HCEC 1CT (cell line): ENCODE measurements around the gene LZTR1.
A peak's percentile ranks its signal among the peaks of the same experiment; 100 is the strongest.
"Not testable (repeated sequence)": the region's sequence is repeated elsewhere in the genome, so short reads cannot be mapped to it uniquely, and the experiment has no call there.

ENCODE experiments used
- DNase-seq: peaks from one replicate; pipeline ENCODE4 v3.0.0-alpha.2; 2017

Gene LZTR1

DNA sequence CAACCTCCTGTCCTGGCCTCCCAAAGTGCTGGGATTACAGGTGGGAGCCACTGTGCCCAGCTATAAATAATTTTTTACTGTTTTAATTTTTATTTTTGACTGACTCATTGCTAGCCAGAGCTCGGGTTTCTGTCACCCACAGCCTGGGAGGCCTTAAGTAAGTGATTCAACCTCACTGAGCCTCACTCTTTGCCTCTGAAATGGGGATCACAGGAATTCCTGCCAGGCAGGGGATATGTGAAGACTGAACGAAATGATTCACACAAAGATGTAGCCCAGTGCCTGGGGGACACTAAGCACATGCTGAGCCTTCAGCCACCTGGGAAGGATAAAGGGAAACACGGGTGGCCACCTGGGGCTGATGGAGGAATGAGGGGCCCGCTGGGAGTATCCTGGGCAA lies 59.8 kb downstream of the LZTR1 start:
- DNase-seq: peak; percentile 77

DNA sequence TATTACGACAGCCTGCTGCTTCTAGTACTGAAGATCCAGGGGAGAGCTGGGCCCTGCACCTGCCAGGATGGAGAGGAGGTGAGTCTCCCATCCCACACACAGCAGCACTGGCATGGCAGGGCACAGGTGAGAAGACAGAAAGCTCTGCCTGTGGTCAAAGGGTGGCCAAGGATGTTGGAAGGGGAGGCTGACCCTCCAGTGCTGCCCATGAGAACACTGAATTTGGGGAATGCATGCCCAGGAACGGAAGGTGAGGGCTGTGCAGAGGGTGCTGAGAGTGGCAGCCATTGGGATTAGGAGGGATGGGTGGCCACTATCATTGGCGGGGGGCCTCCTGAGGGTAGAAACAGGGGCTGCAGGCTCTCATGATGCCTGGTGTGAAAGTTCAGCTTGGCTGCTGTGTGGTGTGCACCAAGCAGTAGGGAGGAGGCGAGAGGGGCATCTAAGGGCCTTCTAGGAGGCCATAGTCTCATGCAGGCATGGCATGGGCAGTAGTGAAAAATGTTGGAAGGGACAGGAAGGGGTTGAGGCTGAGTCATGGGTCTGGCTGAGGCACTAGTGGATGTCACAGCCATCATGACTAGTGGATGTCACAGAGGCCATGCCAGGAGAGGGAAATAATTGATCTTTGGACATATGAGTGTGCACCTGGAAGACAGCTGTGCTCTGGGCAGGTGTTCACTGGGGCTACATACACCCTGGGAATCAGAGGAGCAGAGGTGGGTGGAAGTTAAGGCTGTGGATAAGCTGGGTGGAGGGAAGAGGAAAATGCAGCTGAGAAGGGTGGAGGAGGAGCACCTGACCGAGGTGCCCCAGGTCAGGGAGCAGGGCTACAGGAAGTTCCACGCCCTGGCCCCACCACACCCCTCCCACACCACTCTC lies 61.1 kb downstream of the LZTR1 start:
- no peak for DNase-seq

DNA sequence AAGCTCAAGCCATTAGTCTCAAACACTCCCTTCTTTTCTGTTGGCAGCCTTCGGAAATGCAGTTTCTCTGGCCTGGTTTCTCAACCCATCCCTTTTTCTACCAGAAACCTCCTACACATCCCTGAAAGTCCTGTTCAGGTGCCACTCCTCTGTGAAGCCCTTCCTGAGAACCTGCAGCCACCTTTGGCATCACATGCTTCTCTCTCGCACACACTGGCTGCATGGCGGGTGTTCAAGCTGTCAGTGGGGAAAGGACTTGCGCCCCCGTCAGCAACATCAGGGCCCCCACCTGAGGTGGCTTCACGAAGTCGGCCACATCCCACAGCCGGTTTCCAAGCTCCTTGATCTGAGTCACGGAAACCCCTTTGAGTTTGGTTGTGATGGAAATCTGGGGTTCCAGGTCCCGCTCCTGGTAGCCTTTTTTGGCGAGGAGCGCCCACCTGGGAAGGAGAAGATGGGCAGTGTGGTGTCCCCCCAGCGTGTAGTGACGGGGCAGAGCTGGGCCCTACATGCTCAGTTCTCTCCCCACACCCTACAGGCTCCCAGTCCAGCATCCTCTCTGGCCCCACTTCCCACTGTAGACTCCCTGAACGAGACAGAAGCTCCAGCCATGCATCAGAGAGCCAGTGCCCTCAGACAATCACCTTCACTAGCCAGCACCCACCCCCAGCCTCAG lies 61.9 kb downstream of the LZTR1 start:
- no peak for DNase-seq

DNA sequence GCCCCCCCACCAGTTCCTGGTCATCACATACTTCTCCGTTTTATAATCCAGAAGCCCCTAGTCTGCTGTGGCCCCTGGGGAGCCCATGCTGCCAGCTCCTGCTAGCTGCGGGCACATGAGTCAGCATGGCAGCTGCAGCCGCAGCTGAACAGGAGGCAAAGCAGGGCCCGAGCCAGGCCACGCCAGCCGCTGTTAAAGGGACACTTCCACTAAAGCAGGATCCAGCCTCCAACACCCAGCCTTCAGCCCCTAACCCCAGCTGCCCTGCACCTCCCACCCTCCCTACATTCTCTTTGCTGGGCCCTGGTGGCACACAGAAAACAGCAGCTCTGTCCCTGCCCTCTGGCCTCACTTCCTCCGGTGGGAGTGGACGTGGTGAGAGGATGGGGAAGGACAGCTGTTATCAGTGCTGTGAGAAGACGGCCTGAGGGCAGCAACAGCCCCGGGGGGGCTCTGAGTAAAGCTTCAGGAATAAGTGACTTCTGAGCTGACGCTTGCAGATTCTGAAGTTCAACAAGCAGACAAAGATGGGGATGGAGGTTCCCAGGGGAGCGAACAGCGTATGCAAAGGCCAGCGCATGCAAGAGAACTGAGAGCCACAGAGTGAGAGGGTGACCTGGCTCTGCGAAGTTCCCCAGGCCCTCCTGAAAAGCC lies 63.0 kb downstream of the LZTR1 start:
- DNase-seq: peak; percentile 9

DNA sequence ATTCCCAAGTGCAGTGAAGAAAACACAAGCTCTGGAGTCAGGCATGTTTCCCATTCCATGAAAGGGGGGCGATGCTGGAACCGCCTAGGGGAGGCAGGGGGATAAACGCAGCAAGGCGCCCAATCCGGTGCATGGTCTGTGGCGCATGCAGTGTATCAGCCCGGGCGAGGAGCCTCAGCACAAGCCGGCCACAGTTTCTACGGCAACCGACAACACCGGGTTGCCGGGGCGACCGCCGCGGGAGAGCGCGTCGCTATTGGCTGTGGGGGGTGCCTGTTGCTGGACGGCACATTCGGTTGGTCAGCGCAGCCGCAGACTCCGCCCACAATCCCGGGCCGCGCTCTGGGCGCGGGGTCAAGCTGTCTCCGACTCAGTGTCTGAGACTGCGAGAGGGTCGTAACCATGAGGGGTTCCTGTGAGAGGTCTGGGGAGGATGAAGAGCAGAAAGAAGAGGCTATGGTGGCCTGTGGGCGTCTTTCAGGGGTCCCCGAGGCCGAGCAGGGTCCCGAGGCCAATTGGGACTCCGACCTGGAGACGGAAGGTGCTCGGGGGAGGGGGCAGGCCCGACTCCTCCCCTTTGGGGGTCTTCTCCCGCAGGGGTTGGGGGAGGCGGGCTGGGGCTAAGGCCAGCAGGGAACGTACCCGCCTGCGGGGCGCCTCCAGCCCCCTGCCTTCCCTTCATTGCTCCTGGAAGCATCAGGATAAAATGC lies 63.6 kb downstream of the LZTR1 start, which contains the start of gene LRRC74B:
Gene LRRC74B (plus strand): TSS at position 362 of the 710 bp plus-strand sequence. CDS start 41 bp downstream, at position 403.
- DNase-seq: peak; percentile 89

DNA sequence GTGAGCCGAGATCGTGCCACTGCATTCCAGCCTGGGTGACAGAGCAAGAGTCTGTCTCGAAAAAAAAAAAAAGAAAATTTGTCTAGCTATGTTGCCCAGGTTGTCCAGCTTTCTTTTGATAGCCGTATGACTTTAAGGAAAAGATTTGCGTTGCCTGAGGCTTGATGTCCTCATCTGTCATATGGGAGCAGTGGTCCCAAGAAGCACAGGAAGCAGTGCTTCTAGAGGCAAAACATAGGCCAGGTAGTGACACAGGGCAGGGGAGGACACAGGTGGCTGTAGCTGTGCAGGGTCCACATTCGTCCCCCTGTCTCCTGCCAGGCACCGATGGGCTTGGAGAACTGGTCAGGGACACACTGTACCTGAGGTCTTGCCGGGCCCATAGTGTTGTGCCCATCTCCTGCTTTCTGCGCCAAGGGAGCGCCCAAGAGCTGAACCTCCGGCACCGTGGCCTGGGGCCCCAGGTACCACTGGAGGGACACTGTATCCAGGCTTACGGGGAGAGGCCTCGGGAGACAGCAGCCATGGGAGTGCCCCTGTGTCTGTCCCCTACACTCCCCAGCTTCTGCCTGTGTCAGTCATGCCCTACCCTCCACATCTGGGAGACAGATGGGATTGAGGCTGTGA lies 65.1 kb downstream of the LZTR1 start:
- no peak for DNase-seq

DNA sequence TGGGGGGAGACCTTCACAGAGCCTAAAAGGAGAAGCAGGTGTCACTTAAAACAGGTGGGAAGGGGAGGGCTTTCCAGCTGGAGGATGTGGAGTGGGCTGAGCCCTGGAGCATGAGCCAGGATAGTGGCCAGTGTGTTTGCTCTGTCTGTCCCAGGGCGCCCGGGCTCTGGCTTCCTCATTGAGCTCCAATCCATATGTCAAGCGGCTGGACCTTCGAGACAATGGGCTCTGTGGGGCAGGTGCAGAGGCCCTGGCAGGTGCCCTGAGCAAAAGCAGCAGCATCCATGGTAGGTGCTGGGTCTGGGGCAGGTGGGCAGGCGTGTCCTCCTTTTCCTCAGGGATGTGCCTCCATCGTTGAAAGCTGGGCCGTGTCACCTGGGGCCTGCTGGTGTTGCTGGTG lies 65.6 kb downstream of the LZTR1 start:
- no peak for DNase-seq

DNA sequence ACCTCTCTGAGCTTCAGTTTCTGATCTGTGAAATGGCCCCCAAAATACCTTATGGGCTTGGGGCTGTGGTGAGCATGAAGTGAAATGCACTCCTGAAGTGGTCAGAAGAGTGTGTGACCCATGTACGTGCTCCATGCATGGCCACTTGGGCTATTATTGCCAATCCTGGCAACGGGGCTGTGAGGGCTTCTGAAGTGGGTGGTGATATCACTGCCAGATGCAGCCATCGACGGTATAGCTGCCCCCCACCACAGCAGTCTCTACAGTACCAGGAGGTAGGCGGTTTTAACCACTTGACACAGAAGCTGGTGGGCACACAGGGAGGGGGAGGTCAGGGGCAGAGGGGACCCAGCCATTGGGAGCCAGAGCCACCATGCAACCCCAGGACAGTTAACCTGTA lies 66.4 kb downstream of the LZTR1 start:
- not testable (repeated sequence) for DNase-seq
